NCI-H460 (cell line): Measurements from ENCODE around the gene NFXL1. TPM values are rescaled to one million over a fixed set of nuclear protein-coding genes. Genes with fewer than 3 reads are reported as not detected.

Experiments used
- DNase-seq: peaks from one replicate; pipeline ENCODE4 v3.0.0-alpha.2; 2016; ENCODE audit warnings: low read depth; ENCODE audit errors: extremely low read depth
- total RNA-seq: library from RNA; depleted of rRNA; stranded (reverse); fragments of >200 nt; shearing (Covaris generic); gene quantifications from 2 replicates; pipeline ENCODE4 v1.2.3, GENCODE V29; 2014; rRNA removed

NFXL1 gene
- total RNA-seq, 1 experiment from 2014 or later: 14.3 TPM

DNA sequence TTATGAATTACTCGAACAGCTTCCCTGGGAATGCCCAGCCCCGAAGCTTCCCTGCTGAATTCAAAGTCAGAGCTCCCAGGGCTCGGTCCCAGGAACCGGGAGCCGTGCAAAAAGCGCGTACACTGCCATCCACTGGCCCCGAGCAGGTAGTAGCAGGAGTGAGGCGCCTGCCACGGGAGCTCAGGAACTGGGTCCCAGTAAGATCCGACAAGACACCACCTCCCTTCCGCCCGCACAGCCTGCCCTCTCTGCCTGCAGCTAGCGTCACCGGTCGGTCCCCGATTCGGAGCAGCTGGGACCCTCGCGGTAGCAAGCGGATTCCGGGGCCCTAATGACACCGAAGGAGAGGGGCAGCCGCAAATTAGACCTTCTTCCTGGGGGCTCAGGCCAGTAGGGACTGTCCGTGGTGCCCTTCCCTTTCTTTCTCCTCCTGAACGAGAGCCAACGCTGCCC lies 77.7 kb downstream of the NFXL1 start:
- peak; percentile 75 for DNase-seq

DNA sequence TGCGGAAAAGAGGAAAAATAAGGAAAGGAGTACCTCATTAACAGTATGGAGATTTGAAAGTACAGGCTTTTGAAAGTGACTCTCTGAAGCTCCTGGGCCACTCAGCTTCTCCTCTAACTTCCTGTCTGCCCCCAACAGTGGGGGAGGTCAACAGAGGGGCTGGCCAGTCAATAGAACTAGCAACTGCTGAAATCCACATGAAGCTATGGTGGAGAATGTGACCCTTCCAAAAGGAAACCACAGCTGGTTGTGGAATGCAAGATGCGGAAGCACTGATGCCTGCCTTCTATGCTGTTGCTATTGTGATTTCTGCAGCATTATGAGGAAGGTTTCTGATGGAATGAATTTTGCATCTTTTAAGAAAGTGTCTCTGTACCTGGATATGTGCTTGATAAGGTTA lies 78.9 kb downstream of the NFXL1 start:
- DNase-seq: no peak

DNA sequence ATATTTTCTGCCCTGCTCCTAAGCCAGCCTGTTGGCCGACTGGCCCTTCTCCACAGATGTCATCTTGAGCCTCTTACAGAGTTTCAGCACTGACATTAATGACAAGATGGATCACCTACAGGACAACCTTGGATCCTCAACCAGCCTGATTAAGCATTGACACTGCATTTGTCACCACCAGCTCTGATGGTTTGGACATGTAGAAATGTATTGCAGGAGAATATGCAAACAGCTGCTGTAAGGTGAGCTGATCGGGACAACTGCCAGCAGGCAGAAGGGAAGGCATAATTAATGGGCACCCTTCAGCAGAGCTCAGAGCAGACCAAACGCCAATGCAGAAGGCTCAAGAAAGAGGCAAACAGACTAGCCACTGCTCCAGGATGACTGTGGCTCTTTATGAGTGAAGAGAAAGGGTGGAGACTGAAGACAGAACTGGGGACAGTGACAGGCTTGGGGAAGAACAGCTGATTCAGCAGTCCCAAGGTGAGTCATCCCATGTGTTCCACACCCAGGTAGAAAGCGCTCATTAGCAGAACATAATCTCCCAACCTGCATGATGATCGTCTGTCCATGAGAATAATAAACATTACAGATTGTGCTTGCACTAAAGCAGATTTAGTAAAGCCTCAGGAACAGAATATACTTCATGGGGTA lies 83.2 kb downstream of the NFXL1 start:
- no peak for DNase-seq

DNA sequence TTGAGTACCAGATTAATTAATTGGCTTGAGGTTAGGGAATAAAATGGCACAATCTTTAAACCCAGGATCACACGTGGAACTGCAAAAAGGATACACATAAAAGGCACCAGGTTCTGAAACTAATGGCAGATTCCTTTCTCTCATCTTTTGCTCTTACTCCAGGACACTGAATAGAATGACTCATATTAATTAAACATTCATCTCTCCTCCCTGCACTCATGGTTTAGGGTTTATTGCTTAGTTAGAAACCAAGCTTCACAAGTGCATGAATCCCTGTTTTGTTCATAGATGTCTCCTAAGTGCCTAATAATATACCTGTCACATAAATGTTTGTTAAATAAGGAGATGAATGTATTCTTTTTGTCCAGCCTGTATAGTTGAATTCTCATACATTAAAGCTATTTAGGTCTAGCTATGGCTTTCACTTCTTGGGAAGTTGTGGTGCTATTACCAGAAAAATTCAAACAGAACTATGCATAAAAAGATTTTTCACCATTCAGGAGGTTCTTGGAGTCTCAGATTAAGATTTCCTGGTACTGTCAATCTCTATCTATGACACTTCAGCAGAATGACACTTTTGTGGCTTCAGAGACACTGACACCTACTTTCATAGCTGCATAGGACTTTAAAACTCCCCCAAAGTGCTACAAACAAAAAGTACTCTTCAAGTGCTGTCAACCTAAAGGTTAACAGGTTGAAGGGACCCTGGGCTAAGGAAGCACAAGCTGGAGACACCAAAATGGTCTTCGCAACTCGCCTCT lies 83.9 kb downstream of the NFXL1 start:
- no peak for DNase-seq

DNA sequence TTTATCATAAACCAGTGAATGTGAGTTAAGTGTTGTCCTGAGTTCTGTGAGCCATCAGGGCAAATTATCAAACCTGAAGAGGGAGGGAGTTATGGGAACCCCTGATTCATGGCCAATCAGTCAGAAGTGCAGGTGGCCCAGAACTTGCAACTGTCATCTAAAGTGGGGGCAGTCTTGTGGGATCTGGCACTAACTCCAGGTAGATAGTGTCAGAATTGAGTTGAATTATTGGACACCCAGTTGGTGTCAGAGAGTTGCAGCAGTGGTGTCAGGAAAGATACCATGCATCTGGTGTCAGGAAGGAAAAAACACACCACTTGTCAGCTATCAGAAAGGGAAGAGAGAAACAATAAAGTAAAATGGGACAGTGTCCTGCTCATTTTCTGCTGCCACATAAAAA lies 84.9 kb downstream of the NFXL1 start:
- no peak for DNase-seq

DNA sequence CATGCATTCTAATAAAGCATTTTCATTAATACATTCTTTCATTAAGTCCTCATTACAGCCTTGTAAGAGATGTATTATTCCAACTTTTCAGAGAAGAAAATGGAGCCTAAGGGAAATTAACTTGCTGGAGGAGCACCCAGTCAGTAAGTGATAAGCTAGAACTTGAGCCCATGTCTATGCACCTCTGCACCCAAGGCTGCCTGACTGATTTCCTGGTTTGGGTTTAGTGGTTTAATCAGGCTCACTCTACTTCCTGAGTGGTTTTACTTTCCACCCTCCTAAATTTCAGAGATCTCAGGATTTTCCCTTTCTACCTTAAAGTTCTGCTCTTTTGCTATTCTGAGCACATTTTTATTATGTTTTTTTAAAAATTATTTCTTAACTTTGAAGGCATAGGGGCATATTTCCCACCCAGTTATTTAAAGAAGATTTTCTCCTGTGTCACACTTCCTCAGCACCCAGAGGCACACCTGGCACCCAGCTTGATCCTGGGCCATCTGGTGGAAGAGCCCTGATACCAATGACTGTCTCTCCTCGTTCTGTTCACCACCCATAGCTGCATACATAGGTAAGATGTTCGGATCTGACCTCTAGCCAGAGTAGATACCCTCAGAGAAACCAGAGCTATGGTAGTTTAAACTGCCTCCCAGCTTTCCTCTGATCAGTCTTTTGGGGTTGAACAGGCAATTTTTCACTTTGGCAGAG lies 86.9 kb downstream of the NFXL1 start:
- DNase-seq: no peak

DNA sequence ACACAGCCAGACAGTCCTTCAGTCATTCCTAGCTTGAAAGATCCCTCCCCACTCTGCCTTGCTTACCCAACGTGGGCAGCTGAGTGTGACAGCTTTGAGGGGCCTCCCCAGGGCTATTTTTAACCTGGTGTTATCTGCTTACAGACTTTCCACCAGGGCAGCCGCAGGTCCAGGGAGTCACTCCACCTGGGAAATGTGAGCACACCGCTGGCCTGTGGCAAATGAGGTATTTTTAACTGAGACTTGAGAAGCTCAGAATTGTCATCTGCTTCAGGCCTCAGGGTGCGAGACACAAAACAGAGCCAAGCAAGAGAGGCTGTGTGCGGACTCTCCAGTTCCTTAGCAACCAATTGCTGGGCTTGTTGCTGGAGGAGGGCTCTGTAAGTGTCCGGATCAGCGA lies 89.5 kb downstream of the NFXL1 start:
- no peak for DNase-seq

DNA sequence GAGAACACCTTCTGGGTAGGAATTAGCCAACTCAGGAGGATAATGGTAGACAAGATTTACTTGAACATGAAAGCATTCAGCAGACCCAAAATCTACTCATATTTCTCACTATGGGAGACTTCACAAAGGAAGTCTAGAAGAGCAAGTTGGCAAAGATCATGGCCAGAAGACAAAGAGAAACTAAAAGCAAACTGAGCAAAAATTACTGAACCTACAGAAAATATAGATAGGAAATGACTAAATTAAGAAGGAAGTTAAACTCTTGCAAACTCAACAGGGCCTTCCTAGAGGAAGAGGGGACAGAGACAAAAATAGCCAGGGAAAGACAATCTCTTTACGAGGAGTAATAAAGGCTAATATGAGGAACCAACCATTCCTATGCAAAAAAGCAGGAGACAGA lies 95.2 kb downstream of the NFXL1 start:
- no peak for DNase-seq

DNA sequence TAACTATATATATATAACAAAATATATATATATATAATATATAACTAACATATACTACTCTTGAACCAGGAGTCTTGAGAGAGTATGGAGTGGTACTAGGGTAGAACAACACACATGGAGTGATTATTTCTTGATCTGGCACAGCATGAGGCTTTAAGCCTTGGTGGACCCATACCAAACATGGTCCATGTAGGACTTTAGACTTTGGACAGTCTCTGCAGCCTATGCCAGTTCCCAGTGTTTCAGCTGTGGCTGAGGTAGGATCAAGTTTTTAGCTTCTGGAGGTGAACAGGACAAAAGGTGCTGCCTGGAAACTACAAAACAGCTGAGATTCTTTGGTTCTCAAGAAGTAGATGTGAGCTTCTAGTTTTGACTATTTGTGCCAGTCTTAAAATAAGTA lies 97.1 kb downstream of the NFXL1 start:
- DNase-seq: no peak

DNA sequence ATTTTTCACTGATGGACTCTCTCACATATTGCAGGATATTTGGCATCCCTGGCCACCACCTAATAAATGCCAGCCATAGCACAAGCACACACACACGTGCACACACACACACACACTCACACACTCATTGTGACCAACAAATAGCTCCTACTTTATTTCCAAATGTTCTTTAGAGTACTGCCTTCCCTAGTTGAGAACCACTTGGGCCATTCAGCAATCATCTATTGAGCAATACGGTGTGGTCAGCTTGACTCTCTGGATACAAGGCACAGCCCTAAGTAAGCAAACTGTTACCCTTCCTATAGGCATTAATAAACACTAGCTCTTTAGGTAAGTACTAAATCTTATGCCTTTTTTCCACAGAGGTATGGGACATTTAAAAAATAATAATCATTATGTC lies 97.6 kb downstream of the NFXL1 start:
- no peak for DNase-seq

DNA sequence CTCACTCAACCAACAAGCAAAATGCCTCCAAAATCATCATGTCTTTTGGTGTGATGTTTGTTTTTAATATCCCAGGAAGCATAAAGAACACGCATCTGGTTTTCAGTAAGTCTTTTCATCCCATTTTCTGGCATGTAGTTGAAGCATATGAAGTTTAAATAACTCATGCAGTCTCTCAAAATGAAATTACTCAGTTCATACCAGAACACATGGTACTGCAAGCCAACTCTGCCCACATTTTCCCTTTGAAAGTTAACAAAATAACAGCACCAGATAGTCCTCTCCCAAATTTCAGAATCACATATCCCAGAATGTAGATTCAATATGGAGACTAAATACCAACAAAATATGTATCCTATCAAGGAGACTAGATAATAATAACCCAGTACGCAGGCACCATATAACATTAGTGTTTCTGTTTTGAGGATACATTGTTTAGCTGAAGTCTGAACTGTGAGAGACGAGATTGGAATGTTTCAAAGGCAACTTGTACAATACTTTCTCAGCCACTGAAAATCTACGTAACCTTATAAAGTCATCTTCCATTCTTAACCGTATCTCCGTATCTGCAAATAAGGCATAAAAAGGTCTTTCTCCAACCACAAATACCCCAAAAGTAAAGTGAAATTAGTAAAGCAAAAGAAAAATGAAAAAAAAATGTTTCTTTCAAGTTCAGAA lies 99.6 kb downstream of the NFXL1 start:
- no peak for DNase-seq

DNA sequence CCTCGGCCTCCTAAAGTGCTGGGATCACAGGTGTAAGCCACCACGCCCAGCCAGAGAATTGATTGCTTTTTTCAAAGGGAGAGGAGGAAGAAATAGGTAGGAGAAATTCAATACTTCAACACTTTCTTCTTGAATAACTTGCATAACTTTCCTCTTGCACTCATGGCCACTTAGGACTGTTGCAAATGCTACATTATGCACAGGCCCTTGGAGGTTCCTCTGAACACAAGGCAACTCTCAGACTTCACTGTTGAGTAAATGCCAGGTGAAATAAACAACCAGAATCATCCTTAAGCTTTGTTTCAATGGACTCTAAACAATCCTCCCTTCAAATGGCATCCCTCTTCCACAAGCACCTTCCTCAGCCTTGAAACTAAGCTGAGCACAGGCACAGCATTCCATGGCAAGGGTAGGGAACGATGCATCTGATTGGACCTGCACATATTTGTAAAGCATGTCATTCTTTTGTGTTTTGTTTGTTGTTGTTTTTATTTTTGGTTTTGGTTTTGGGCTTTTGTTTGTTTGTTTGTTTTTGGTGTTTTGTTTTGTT lies 104.7 kb downstream of the NFXL1 start:
- no peak for DNase-seq

DNA sequence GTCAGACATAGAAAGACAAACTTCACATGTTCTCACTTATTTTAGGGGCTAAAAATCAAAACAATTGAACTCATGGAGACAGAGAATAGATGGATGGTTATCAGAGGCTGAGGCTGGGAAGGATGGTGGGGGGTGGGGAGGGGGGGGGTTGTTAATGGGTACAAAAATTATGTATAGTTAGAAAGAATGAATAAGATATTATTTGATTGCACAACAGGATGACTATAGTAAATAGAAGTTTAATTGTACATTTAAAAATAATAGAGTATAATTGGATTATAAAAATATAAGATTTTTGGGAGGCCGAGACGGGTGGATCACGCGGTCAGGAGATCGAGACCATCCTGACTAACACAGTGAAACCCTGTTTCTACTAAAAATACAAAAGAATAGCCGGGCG lies 109.8 kb downstream of the NFXL1 start:
- no peak for DNase-seq

DNA sequence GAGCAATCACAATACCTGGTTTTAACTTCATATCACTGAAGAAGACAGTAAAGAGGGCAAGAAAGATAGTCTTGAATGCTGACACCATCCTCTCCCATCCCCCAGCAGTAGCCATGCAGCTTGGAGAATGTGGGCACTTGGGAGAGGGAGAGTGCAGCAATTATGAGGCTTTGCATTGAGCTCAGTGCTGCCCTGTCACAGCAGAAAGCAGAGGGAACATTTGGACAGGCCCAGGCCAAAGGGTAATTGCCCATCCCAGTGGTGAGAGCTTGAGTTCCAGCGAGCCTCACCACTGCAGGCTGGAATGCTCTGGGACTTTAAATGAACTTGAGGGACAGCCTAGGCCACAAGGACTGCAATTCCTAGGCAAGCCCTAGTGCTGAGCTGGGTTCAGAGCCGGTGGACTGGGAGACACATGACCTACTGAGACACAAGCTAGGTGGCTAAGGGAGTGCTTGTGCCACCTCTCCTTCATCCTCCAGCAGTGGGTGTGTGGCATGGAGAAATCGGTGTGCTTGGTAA lies 112.8 kb downstream of the NFXL1 start:
- no peak for DNase-seq

DNA sequence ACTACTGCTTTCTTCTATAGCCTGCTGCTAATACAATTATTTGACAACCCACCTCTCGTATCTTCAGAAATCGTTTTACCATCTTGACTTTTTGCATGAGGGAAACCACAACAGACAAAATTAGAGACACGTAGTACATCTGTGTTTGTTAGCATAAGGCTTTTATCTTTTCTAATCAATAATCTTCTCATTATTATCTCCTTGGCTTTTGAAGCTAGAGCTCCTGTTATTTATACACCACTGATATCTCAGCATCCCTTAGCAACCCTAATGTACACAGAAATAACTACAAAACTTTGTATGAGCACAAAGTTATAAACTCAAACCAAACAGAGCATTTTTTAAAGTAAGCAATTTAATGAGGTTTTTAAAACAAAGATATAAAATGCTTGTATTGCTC lies 116.2 kb downstream of the NFXL1 start:
- no peak for DNase-seq

Other genes starting within 250 kb of the NFXL1 start
- gene CORIN, start 76.5 kb downstream of the NFXL1 start, total RNA-seq: 0.12 TPM in 2 replicates
- gene CNGA1, start 102.1 kb upstream of the NFXL1 start, total RNA-seq: 0.25 and 0.43 TPM in 2 replicates
- 2.0 and 3.0 TPM in 2 replicates for gene NIPAL1, start 102.2 kb upstream of the NFXL1 start, total RNA-seq
- gene TXK, start 219.7 kb upstream of the NFXL1 start, total RNA-seq: 2.5 TPM in 2 replicates